Activated CD4-positive, alpha-beta T cell treated with anti-CD3 and anti-CD28 coated beads, Interleukin-2, amount 10 ng/mL, durations not matched to agents 24 days and 14 days (primary cell): Measurements from ENCODE around the gene FARP1. TPM values are rescaled to one million over a fixed set of nuclear protein-coding genes. Genes with fewer than 3 reads are reported as not detected.
"Not testable (repeated sequence)": the region's sequence is repeated elsewhere in the genome, so short reads cannot be mapped to it uniquely, and the experiment has no call there.

Source experiments
- DNase-seq: peaks from one replicate; pipeline ENCODE4 v3.0.0; 2022
- H3K27ac Mint-ChIP-seq: one replicate; pipeline ENCODE4 v1.8.0; 2022; ENCODE audit warnings: mild to moderate bottlenecking, mixed read lengths
- H3K27me3 Mint-ChIP-seq: one replicate; pipeline ENCODE4 v1.8.0; 2022; ENCODE audit warnings: mixed read lengths
- H3K36me3 Mint-ChIP-seq: one replicate; pipeline ENCODE4 v1.8.0; 2022; ENCODE audit warnings: low read depth, mild to moderate bottlenecking, mixed read lengths
- H3K4me1 Mint-ChIP-seq: one replicate; pipeline ENCODE4 v1.8.0; 2021; ENCODE audit warnings: mixed read lengths
- H3K4me3 Mint-ChIP-seq: one replicate; pipeline ENCODE4 v1.8.0; 2022; ENCODE audit warnings: mild to moderate bottlenecking, moderate library complexity, mixed read lengths
- H3K9me3 Mint-ChIP-seq: one replicate; pipeline ENCODE4 v1.8.0; 2021; ENCODE audit warnings: mixed read lengths
- intact Hi-C: fragments of 100-400 bp; cut with micrococcal nuclease; formaldehyde crosslinking; loops from one replicate; pipeline ENCODE4 v1.15.1; 2023
- total RNA-seq: library from RNA; stranded (reverse); gene quantifications from 2 replicates; pipeline ENCODE4 v1.2.3, GENCODE V29; 2022

The FARP1 gene
- total RNA-seq, 1 donor from 2014 or later, result 0.37 TPM

DNA sequence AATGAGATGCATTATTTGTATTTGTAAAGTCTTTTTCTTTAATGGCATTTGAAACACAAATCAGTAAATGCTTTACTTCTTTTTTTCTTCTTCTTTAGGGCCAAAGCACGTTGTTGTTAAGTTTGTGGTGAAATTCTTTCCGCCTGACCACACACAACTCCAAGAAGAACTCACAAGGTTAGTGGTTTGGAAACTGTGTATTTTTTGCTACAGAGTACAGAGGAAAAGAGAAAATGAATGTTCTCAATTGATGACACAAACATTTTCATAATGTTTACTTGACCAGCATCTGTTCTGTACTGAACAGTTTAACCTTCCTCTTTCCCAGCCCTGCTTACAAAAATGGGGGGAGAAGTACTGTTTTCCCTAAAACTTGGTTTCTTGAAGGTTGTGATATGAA lies 225.1 kb downstream of the FARP1 start:
- intact Hi-C loops, result no loop called here
- H3K27ac Mint-ChIP-seq, result no peak overlapping the region
- no peaks in the 10 kb centered on the region for H3K36me3 Mint-ChIP-seq
- H3K9me3 Mint-ChIP-seq, result peaks cover 4% of the 10 kb centered on the region
- H3K27me3 Mint-ChIP-seq, result no peaks in the 10 kb centered on the region
- H3K4me1 Mint-ChIP-seq, result no peaks in the 10 kb centered on the region
- no peak overlapping the region for H3K4me3 Mint-ChIP-seq
- no peak for DNase-seq

DNA sequence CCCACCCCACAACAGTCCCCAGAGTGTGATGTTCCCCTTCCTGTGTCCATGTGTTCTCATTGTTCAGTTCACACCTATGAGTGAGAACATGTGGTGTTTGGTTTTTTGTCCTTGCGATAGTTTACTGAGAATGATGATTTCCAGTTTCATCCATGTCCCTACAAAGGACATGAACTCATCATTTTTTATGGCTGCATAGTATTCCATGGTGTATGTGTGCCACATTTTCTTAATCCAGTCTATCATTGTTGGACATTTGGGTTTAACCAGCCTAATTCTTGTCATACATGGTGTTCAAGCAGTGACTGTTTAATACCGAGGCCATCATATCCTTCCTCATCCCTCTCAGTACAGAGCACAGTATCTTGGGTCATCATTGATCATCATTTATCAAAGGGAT lies 226.6 kb downstream of the FARP1 start:
- intact Hi-C loops, H3K4me1 Mint-ChIP-seq, H3K27me3 Mint-ChIP-seq: not testable (repeated sequence)

DNA sequence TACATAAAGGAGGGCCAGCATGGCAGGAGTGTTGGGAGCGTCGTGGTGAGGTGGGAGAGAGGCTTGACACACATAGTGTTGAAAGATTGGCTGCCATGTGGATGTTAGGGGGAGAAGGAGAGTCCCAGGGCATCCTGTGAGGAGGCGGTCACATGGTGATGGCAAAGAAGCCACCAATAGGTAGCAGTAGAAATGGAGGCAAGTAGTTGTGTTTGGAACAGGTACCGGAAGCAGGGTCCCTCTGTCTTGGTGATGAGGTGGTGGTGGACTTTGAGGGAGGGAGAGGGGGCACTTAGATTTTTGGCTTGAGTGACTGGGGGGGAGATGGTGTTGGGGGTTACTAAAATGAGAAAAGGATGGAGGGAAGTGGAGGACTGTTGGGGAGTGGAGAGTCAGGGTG lies 227.4 kb downstream of the FARP1 start:
- DNase-seq, result no peak
- Mint-ChIP-seq H3K9me3 (peaks cover 4% of the 10 kb centered on the region), H3K27ac (no peak overlapping the region), H3K4me3 (no peak overlapping the region), H3K4me1 (no peaks in the 10 kb centered on the region), H3K27me3 (no peaks in the 10 kb centered on the region), H3K36me3 (no peaks in the 10 kb centered on the region)
- intact Hi-C loops, result no loop called here

More for the DNA sequence above, 226.6 kb downstream of the FARP1 start:
- DNase-seq, H3K36me3 Mint-ChIP-seq, H3K4me3 Mint-ChIP-seq, H3K9me3 Mint-ChIP-seq, H3K27ac Mint-ChIP-seq: not testable (repeated sequence)

DNA sequence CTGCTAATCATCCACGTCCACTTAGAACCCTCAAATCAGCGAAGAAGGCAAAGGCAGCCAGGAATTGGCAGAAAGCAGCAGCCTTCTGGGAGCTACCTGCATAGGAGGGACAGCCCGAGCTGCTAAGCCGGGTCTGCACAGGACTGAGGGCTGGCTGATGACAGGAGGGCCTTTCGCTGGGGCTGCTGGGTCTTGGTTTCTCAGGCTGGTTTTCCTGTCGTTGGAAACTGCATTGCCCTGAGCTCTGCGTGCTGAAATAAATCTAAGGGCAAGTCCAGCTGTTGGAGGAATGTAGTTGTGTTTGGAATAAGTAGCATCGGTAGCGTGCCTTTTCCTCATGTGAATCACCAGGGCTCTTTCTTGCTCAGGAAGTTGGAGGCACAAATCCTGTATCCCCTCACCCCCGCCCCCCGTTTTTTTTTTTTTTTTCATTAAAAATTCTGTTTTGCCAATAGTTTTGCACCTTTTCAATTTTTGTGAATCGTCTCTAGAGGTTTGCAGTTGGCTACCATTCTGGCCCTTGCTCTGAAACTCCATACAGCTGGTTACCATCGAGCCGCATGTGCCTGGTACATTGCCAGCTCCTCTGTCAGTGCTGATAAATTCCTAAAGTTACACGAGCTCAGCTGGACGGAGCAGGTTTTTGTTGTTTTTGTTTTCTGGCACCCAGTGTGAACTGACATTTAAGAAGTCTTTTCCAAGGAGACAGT lies 228.1 kb downstream of the FARP1 start:
- peaks cover 4% of the 10 kb centered on the region for H3K9me3 Mint-ChIP-seq
- intact Hi-C loops, result no loop called here
- H3K4me3 Mint-ChIP-seq, result no peak overlapping the region
- no peaks in the 10 kb centered on the region for H3K4me1 Mint-ChIP-seq
- H3K27ac Mint-ChIP-seq, result no peak overlapping the region
- DNase-seq, result no peak
- H3K36me3 Mint-ChIP-seq, result no peaks in the 10 kb centered on the region
- H3K27me3 Mint-ChIP-seq, result no peaks in the 10 kb centered on the region

DNA sequence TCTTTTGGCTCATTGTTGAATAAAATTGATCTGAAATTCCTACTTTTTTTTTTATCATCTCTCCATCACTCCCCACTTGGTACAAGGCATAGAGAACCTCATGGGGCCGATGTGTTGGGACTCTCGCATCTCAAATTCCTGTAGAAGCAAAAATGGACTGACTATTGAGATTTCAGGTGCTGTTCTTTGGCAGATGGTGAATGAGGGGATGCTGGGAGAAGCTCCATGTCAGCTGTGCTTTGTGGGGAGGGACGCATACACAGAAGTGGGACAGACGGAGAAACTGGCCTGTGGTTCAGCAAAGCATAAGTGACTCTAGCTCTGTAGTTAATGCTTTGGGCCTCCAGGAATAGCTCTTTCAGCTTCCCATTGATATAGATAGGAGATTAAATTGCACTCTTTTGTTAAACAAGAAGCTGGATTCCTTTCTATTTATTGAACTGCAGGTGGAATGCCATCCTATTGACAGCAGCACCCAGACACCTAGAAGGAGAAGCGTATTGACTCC lies 228.7 kb downstream of the FARP1 start:
- Mint-ChIP-seq H3K27ac (no peak overlapping the region), H3K4me3 (no peak overlapping the region)
- intact Hi-C loops, result no loop called here

DNA sequence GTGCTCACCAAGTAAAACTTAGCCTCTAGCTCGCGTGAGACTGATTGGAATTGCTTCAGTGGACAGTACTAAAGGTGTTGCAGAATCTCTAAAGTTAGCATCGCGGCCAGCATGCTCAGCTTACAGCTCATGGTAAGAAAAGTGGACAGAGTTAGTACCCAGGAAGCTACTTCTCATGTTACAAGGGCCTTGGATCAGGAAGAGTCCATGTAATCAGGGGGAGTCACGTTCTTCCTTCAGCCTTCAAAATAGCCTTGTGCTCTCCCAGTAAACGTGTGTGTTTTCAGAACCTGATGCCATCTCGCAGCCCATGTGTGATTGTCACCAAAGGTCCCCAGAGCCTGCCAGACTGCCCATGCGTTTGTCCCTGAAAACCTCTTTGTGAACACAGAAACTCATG lies 230.0 kb downstream of the FARP1 start:
- intact Hi-C loops, result no loop called here
- H3K27me3 Mint-ChIP-seq, result peaks cover 1% of the 10 kb centered on the region
- H3K4me1 Mint-ChIP-seq, result no peaks in the 10 kb centered on the region
- no peak for DNase-seq
- H3K4me3 Mint-ChIP-seq, result no peak overlapping the region
- H3K27ac Mint-ChIP-seq, result no peak overlapping the region
- H3K36me3 Mint-ChIP-seq, result no peaks in the 10 kb centered on the region
- peaks cover 4% of the 10 kb centered on the region for H3K9me3 Mint-ChIP-seq

More for the DNA sequence above, 228.7 kb downstream of the FARP1 start:
- no peaks in the 10 kb centered on the region for H3K4me1 Mint-ChIP-seq
- peaks cover 4% of the 10 kb centered on the region for H3K9me3 Mint-ChIP-seq
- DNase-seq, result no peak
- H3K36me3 Mint-ChIP-seq, result no peaks in the 10 kb centered on the region
- H3K27me3 Mint-ChIP-seq, result no peaks in the 10 kb centered on the region

DNA sequence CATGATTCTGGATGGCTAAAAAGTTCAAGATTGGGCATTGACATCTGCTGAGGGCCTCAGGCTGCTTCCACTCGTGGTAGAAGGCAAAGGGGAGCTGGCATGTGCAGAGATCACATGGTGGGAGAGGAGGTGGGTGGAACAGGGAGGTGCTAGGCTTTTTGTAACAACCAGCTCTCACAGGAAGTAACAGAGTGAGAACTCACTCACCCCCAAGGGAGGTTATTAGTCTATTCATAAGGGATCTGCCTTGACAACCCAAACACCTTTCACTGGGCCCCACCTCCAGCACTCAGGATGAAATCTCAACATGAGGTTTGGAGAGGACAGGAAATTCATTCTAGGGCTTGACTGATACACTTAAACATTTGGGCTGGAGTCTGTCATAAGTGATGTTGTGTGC lies 231.9 kb downstream of the FARP1 start:
- peaks cover 1% of the 10 kb centered on the region for H3K27me3 Mint-ChIP-seq
- H3K27ac Mint-ChIP-seq, result no peak overlapping the region
- H3K9me3 Mint-ChIP-seq, result peaks cover 2% of the 10 kb centered on the region
- no peaks in the 10 kb centered on the region for H3K4me1 Mint-ChIP-seq
- no peak overlapping the region for H3K4me3 Mint-ChIP-seq
- no peaks in the 10 kb centered on the region for H3K36me3 Mint-ChIP-seq
- no peak for DNase-seq
- intact Hi-C loops, result no loop called here

DNA sequence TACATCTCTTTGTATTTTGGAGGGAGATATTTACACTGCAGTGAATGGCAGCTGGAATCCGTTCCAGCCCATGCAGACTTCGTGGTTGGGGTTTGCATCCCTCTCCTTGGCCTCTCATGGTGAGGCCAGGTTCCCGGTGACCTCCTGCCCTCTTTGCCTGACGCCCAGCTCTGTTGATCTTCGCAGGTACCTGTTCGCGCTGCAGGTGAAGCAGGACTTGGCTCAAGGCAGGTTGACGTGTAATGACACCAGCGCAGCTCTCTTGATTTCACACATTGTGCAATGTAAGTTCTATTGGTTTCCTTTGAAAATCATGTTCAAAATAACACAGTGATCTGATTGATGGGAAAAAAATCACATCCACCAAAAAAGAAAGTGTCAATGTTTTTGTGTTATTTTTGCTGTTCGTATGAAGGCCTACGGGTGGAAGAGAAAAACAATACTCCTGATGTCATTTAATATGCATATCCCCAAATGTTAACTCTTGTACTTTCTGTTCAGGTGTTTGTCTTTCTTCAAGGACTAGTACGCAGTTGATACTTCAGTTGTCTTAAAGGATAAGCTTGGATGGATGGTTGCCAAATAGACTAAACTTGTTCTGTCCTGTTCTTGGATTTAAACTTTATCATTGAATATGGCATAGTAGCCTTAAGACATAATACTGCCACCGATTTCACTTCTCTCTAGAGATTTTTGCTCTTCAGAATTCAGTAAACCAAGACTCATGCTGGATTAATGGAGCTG lies 234.9 kb downstream of the FARP1 start:
- intact Hi-C loops, result no loop called here
- no peak for DNase-seq
- Mint-ChIP-seq H3K4me3 (no peak overlapping the region), H3K36me3 (no peaks in the 10 kb centered on the region), H3K27me3 (peaks cover 3% of the 10 kb centered on the region), H3K27ac (no peak overlapping the region), H3K4me1 (no peaks in the 10 kb centered on the region), H3K9me3 (no peaks in the 10 kb centered on the region)

DNA sequence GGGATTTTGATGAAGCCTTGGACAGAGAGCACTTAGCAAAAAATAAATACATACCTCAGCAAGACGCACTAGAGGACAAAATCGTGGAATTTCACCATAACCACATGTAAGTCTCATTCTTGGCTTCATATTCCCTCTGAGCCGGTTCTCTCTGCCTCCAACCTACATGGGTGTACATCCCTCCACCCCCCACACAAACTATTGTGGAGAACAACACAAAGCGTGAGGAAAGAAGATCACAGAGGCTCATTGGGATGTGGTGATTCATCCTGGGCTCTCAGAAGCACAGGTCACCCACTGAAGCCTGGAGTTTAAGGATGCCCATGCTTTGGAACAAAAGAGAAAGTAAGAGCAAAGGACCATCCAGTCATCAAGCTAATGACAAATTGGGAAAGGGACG lies 241.8 kb downstream of the FARP1 start:
- H3K36me3 Mint-ChIP-seq, result no peaks in the 10 kb centered on the region
- H3K27me3 Mint-ChIP-seq, result peaks cover 18% of the 10 kb centered on the region
- no peak for DNase-seq
- no peak overlapping the region for H3K4me3 Mint-ChIP-seq
- H3K27ac Mint-ChIP-seq, result no peak overlapping the region
- H3K9me3 Mint-ChIP-seq, result no peaks in the 10 kb centered on the region
- intact Hi-C loops, result no loop called here
- no peaks in the 10 kb centered on the region for H3K4me1 Mint-ChIP-seq

DNA sequence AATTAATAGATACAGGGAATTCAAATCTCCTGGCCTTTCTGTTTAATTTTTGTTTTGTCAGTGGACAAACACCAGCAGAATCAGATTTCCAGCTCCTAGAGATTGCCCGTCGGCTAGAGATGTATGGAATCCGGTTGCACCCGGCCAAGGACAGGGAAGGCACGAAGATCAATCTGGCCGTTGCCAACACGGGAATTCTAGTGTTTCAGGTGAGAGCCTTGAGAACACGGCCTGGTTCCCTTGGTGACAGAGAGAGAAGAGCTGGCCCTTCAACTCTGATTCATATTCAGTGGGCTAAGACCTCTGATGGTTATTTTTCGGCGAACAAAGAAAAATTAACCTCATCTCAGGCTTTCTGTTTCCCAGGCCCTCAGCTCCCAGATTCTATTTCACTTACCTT lies 242.7 kb downstream of the FARP1 start:
- H3K27me3 Mint-ChIP-seq, result peaks cover 18% of the 10 kb centered on the region
- no peaks in the 10 kb centered on the region for H3K4me1 Mint-ChIP-seq
- intact Hi-C loops, result no loop called here

DNA sequence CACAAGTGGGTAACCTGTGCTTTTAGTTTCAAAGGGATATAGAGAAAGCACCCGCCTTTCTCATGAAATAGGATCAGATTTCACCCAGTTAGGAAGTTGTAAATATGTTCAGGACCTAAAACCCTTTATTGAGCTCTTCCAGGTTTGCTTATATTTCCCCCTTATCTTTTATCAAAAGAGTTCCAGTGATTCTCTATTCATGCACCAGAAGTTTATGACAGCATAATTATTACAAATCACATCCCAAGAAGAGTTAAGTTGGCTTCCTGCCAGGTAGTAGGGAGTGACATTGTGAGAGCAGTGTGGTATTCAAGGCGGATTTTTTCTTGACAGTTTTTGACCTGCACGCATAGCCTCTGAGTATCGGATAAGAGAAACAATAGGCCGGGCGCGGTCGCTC lies 243.7 kb downstream of the FARP1 start:
- intact Hi-C loops, result no loop called here
- Mint-ChIP-seq H3K9me3 (no peaks in the 10 kb centered on the region), H3K4me1 (no peaks in the 10 kb centered on the region), H3K27me3 (peaks cover 21% of the 10 kb centered on the region), H3K4me3 (no peak overlapping the region), H3K27ac (no peak overlapping the region), H3K36me3 (no peaks in the 10 kb centered on the region)
- no peak for DNase-seq

More for the DNA sequence above, 242.7 kb downstream of the FARP1 start:
- Mint-ChIP-seq H3K36me3 (no peaks in the 10 kb centered on the region), H3K4me3 (no peak overlapping the region), H3K27ac (no peak overlapping the region), H3K9me3 (no peaks in the 10 kb centered on the region)
- no peak for DNase-seq

DNA sequence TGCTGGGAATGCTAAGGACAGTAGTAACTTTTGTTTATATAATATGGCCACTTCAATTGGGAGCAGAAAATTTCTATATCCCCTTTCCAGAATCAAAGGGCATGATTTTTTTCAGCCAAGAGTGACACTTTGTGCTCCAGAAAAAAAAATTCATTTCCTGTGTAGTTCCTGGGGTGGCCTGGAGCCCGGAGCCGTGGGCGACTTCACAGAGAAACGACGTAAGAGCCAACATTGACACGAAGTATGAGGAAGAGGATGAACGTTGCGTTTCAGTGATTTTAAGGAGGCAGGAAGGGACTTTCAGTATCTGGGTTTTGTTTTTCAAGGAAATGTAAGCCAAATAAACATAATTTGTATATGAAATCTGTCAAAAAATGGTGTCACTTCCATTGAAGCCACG lies 246.4 kb downstream of the FARP1 start:
- Mint-ChIP-seq H3K27me3 (peaks cover 12% of the 10 kb centered on the region), H3K36me3 (no peaks in the 10 kb centered on the region), H3K9me3 (no peaks in the 10 kb centered on the region), H3K27ac (no peak overlapping the region), H3K4me3 (no peak overlapping the region), H3K4me1 (no peaks in the 10 kb centered on the region)
- DNase-seq, result no peak
- intact Hi-C loops, result no loop called here

DNA sequence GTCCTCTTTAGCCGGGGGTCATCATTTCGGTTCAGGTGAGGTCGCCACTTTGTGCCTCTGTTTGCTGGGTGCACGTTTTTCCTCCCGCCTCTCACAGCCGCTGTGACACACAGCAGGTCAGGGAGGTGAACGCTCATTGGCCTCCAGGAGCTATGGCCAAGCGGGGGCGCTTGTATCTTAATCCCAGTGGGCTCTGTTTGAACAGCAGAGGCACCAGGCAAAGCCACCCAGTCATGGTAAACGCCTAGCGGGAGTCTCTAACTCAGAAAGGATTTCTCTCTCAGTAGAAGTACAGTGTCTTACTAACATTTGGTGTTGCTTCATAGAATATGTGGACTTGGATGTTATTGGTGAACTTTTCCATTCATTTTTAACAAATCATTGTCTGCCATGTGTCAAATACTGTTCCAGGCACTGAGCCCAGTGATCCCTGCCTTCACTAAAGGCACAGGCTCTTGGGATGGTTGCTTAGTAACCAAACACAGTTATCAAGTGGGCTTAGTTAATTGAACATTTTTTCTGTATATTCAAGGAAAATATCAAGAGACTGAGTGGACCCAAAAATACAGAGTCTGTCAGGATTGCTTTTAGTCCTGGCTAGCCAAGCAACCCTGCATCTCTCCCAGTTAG lies 247.3 kb downstream of the FARP1 start:
- Mint-ChIP-seq H3K4me1 (no peaks in the 10 kb centered on the region), H3K27me3 (peaks cover 6% of the 10 kb centered on the region), H3K27ac (no peak overlapping the region), H3K36me3 (no peaks in the 10 kb centered on the region), H3K9me3 (no peaks in the 10 kb centered on the region), H3K4me3 (no peak overlapping the region)
- intact Hi-C loops, result no loop called here
- DNase-seq, result no peak

DNA sequence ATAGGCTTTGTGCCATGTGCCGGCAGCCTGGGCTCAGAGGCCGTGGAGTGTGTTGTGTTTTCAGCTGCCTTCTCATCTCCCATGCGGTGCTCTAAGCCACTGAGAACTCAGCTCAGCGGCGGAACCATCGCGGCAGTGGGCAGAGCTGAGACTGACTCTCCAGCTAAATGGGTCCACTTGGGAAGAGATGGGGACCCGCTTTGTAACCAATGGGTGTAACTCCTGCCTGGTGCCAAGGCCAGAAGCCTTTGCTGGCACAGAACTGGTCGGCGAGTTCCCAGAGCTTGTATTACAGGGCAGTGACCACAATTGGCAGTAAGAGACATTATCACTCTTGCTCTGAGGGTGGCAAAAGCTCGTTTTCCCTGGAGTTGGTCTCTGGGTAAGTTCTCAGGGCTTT lies 251.0 kb downstream of the FARP1 start:
- H3K27me3 Mint-ChIP-seq, result peaks cover 6% of the 10 kb centered on the region
- H3K4me1 Mint-ChIP-seq, result no peaks in the 10 kb centered on the region
- no peak overlapping the region for H3K27ac Mint-ChIP-seq
- no peaks in the 10 kb centered on the region for H3K36me3 Mint-ChIP-seq
- DNase-seq, result no peak
- no peaks in the 10 kb centered on the region for H3K9me3 Mint-ChIP-seq
- no peak overlapping the region for H3K4me3 Mint-ChIP-seq
- intact Hi-C loops, result no loop called here
